ENCODE measurements around the gene SPRR5.

Gene SPRR5

GRCh38 chr1:152946651-152947256, at the start of gene SPRR5:
TSS of gene SPRR5 (plus strand) at chr1:152947206. CDS start at chr1:152948555, 1,349 bp downstream.
- no peak for DNase-seq (ENCODE audit: low spot score)

GRCh38 chr1:152899027-152899426, 48.0 kb upstream of the SPRR5 start:
- DNase-seq (ENCODE audit: low spot score) = no peak

GRCh38 chr1:152899883-152900282, 47.1 kb upstream of the SPRR5 start:
- DNase-seq (ENCODE audit: low spot score) = no peak

- DNase-seq (ENCODE audit: low spot score) = no peak
These were observed 45.4 kb upstream of the SPRR5 start for GRCh38 chr1:152901631-152902030.

GRCh38 chr1:152902636-152903035, 44.4 kb upstream of the SPRR5 start:
- DNase-seq (ENCODE audit: low spot score) = no peak

- DNase-seq (ENCODE audit: low spot score) = no peak
These were observed 42.1 kb upstream of the SPRR5 start for GRCh38 chr1:152904688-152905440.

GRCh38 chr1:152906023-152906565, 40.9 kb upstream of the SPRR5 start:
- DNase-seq (ENCODE audit: low spot score) = peak; percentile 33

GRCh38 chr1:152907686-152908601, 39.1 kb upstream of the SPRR5 start, which contains the start of gene IVL:
TSS of gene IVL (plus strand) at chr1:152908546. CDS start at chr1:152909798, 1,252 bp downstream.
- no peak for DNase-seq (ENCODE audit: low spot score)

- no peak for DNase-seq (ENCODE audit: low spot score)
These were observed 37.8 kb upstream of the SPRR5 start for GRCh38 chr1:152909206-152909605.

GRCh38 chr1:152912471-152912870, 34.5 kb upstream of the SPRR5 start:
- no peak for DNase-seq (ENCODE audit: low spot score)

GRCh38 chr1:152912900-152913299, 34.1 kb upstream of the SPRR5 start:
- no peak for DNase-seq (ENCODE audit: low spot score)

- peak; percentile 45 for DNase-seq (ENCODE audit: low spot score)
These were observed 29.2 kb upstream of the SPRR5 start for GRCh38 chr1:152917794-152918193.

GRCh38 chr1:152919071-152919470, 27.9 kb upstream of the SPRR5 start:
- DNase-seq (ENCODE audit: low spot score) = no peak

- no peak for DNase-seq (ENCODE audit: low spot score)
These were observed 22.8 kb upstream of the SPRR5 start for GRCh38 chr1:152924191-152924590.

GRCh38 chr1:152926091-152926490, 20.9 kb upstream of the SPRR5 start:
- DNase-seq (ENCODE audit: low spot score) = peak; percentile 32

GRCh38 chr1:152928671-152929070, 18.3 kb upstream of the SPRR5 start:
- DNase-seq (ENCODE audit: low spot score) = no peak

GRCh38 chr1:152932170-152932811, 14.7 kb upstream of the SPRR5 start:
- DNase-seq (ENCODE audit: low spot score) = no peak

GRCh38 chr1:152933196-152933595, 13.8 kb upstream of the SPRR5 start:
- no peak for DNase-seq (ENCODE audit: low spot score)

- DNase-seq (ENCODE audit: low spot score) = no peak
These were observed 6.4 kb upstream of the SPRR5 start for GRCh38 chr1:152940614-152941013.

- no peak for DNase-seq (ENCODE audit: low spot score)
These were observed 5.8 kb upstream of the SPRR5 start for GRCh38 chr1:152941037-152941711.

- no peak for DNase-seq (ENCODE audit: low spot score)
These were observed 4.8 kb upstream of the SPRR5 start for GRCh38 chr1:152942161-152942560.

All from COLO829 (cell line).